ENCODE measurements around the gene SYNPO2.

DNA sequence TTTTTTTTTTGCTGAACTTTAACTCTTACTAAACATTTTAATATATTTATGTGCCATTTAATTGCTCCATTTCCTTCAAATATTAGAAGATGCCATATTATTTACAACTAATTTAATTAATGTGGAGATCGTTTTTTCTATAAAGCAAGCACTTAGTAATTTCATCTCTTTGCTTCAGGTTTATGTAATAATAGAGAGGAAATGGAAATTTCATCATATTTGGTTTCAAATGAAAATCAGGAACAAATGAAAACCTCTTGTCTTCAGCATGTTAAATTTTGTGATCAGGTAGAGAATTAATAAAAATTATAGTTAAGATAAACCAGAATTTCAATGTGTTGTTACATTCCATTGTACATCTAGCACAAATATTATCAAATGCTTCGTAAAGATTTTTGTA, 120.1 kb downstream of the SYNPO2 start:
- TF ChIP-seq, protein P1, sequence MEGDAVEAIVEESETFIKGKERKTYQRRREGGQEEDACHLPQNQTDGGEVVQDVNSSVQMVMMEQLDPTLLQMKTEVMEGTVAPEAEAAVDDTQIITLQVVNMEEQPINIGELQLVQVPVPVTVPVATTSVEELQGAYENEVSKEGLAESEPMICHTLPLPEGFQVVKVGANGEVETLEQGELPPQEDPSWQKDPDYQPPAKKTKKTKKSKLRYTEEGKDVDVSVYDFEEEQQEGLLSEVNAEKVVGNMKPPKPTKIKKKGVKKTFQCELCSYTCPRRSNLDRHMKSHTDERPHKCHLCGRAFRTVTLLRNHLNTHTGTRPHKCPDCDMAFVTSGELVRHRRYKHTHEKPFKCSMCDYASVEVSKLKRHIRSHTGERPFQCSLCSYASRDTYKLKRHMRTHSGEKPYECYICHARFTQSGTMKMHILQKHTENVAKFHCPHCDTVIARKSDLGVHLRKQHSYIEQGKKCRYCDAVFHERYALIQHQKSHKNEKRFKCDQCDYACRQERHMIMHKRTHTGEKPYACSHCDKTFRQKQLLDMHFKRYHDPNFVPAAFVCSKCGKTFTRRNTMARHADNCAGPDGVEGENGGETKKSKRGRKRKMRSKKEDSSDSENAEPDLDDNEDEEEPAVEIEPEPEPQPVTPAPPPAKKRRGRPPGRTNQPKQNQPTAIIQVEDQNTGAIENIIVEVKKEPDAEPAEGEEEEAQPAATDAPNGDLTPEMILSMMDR (conservative IDR thresholded peaks at IDR 0.05; ENCODE audit: low read depth, low read length) = no peak
- TF ChIP-seq EZH2 (IDR thresholded peaks at IDR 0.05; ENCODE audit: low read length, unreplicated experiment) = no peak
- no peak for TF ChIP-seq EZH2phosphoT487 (IDR thresholded peaks at IDR 0.05; ENCODE audit: borderline replicate concordance, low read length)
